Neural progenitor cell (in vitro differentiated cells): ENCODE measurements around the gene SAMD4A.

Experiments
- EZH2 ChIP-seq: fragments of 200-600 bp; sonication (generic); IDR thresholded peaks from 2 replicates; pipeline ENCODE4 v1.6.1; 2017; ENCODE audit warnings: antibody characterized with exemption, mild to moderate bottlenecking, moderate library complexity
- TF ChIP-seq, protein P1 (sequence below): fragments of 200-600 bp; sonication (generic); IDR thresholded peaks from 2 replicates; pipeline ENCODE4 v1.5.1; 2017; ENCODE audit warnings: antibody characterized with exemption, mild to moderate bottlenecking

GRCh38 chr14:54754623-54755386 lies 187.9 kb downstream of the SAMD4A start:
- TF ChIP-seq, protein P1, sequence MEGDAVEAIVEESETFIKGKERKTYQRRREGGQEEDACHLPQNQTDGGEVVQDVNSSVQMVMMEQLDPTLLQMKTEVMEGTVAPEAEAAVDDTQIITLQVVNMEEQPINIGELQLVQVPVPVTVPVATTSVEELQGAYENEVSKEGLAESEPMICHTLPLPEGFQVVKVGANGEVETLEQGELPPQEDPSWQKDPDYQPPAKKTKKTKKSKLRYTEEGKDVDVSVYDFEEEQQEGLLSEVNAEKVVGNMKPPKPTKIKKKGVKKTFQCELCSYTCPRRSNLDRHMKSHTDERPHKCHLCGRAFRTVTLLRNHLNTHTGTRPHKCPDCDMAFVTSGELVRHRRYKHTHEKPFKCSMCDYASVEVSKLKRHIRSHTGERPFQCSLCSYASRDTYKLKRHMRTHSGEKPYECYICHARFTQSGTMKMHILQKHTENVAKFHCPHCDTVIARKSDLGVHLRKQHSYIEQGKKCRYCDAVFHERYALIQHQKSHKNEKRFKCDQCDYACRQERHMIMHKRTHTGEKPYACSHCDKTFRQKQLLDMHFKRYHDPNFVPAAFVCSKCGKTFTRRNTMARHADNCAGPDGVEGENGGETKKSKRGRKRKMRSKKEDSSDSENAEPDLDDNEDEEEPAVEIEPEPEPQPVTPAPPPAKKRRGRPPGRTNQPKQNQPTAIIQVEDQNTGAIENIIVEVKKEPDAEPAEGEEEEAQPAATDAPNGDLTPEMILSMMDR: no peak
- TF ChIP-seq EZH2: no peak
